Naive thymus-derived CD4-positive, alpha-beta T cell (primary cell): Measurements from ENCODE around the gene TLCD5. TPM values are rescaled to one million over a fixed set of nuclear protein-coding genes. Genes with fewer than 3 reads are reported as not detected.

Source experiments
- ATAC-seq: fragments of 150-1000 bp; cut with Tn5 transposase; 2 replicates; pipeline ENCODE4 v1.10.0; 2021; ENCODE audit warnings: mild to moderate bottlenecking, moderate library complexity
- CTCF ChIA-PET: fragments of 350-600 bp; sonication (Branson Sonifier 250); formaldehyde crosslinking; loops from one replicate; lab custom pipeline; 2021; ENCODE audit warnings: antibody characterized with exemption; lab: Charles Lee
- POLR2A ChIA-PET: fragments of 350-600 bp; sonication (Branson Sonifier 250); formaldehyde crosslinking; loops from one replicate; lab custom pipeline; 2021; ENCODE audit warnings: antibody characterized with exemption, inconsistent platforms; lab: Charles Lee
- DNase-seq, 9 donors: peaks; one replicate each; pipeline versions ENCODE4 v3.0.0 to v3.0.0-alpha.2; 2020 to 2022; ENCODE audit warnings: mixed read lengths in 1 of 9
- H3K27ac ChIP-seq: one replicate; pipeline ENCODE4 v1.7.0; 2013; ENCODE audit warnings: mild to moderate bottlenecking, low read depth, low read length, moderate library complexity
- H3K27me3 ChIP-seq, 2 donors: one replicate each; pipeline ENCODE4 v1.7.0; 2013; ENCODE audit warnings: low read length in 2 of 2, mild to moderate bottlenecking in 2 of 2, moderate library complexity in 2 of 2; ENCODE audit not compliant: control insufficient read depth in 2 of 2, insufficient read depth in 2 of 2
- H3K36me3 ChIP-seq, 3 experiments: 1 replicate in 2 of 3; 2 replicates in 1 of 3; pipeline ENCODE4 v1.7.0; 2013; ENCODE audit warnings: low read length in 3 of 3, mild to moderate bottlenecking in 3 of 3, moderate library complexity in 1 of 3; ENCODE audit not compliant: insufficient read depth in 3 of 3, control insufficient read depth in 2 of 3
- H3K4me1 ChIP-seq, 2 donors: one replicate each; pipeline ENCODE4 v1.7.0; 2013; ENCODE audit warnings: low read length in 2 of 2, mild to moderate bottlenecking in 2 of 2, moderate library complexity in 1 of 2; ENCODE audit not compliant: control insufficient read depth in 2 of 2, insufficient read depth in 2 of 2
- H3K4me3 ChIP-seq: 2 replicates; pipeline ENCODE4 v1.7.0; 2013; ENCODE audit warnings: mild to moderate bottlenecking, low read length
- H3K9me3 ChIP-seq, 3 experiments: 1 replicate in 2 of 3; 2 replicates in 1 of 3; pipeline ENCODE4 v1.7.0; 2013; ENCODE audit warnings: low read length in 3 of 3; ENCODE audit not compliant: control insufficient read depth in 2 of 3
- H3K27ac Mint-ChIP-seq, 9 donors: one replicate each; pipeline ENCODE4 v1.8.0; 2020 to 2022; ENCODE audit warnings: mixed read lengths in 9 of 9, mild to moderate bottlenecking in 8 of 9, moderate library complexity in 5 of 9, inconsistent platforms in 2 of 9
- H3K27me3 Mint-ChIP-seq, 5 donors: one replicate each; pipeline ENCODE4 v1.8.0; 2021 to 2022; ENCODE audit warnings: mixed read lengths in 5 of 5, mild to moderate bottlenecking in 1 of 5
- H3K36me3 Mint-ChIP-seq, 5 donors: one replicate each; pipeline ENCODE4 v1.8.0; 2020 to 2022; ENCODE audit warnings: mixed read lengths in 5 of 5, mild to moderate bottlenecking in 3 of 5, inconsistent platforms in 1 of 5
- H3K4me1 Mint-ChIP-seq, 7 donors: one replicate each; pipeline ENCODE4 v1.8.0; 2020 to 2022; ENCODE audit warnings: mixed read lengths in 7 of 7, mild to moderate bottlenecking in 3 of 7, inconsistent platforms in 1 of 7
- H3K4me3 Mint-ChIP-seq, 10 donors: one replicate each; pipeline ENCODE4 v1.8.0; 2020 to 2022; ENCODE audit warnings: mild to moderate bottlenecking in 10 of 10, mixed read lengths in 10 of 10, moderate library complexity in 6 of 10, inconsistent platforms in 2 of 10
- H3K9me3 Mint-ChIP-seq, 11 donors: one replicate each; pipeline ENCODE4 v1.8.0; 2020 to 2022; ENCODE audit warnings: mixed read lengths in 11 of 11, mild to moderate bottlenecking in 4 of 11, inconsistent platforms in 1 of 11, moderate library complexity in 1 of 11
- intact Hi-C, 2 donors: fragments of 100-400 bp; cut with micrococcal nuclease; formaldehyde crosslinking; loops; one replicate each; pipeline ENCODE4 v1.15.1; 2023
- polyA plus RNA-seq, 2 donors: library from polyadenylated mRNA; unstranded; fragments of 300-500 nt; fragmentation: Illumina TruSeq; gene quantifications; one replicate each; pipeline ENCODE4 v1.2.3, GENCODE V29; 2021
- total RNA-seq, 6 experiments: library from RNA in 5 of 6; stranded (reverse) in 5 of 6; gene quantifications; 1 replicate in 5 of 6; 2 replicates in 1 of 6; pipeline ENCODE4 v1.2.3 and lab custom pipeline; 2021 to 2026

TLCD5 gene
- total and polyA plus RNA-seq, 7 experiments from 2014 or later, result 0.11 to 0.48 (median 0.17) TPM; not detected in 4

DNA sequence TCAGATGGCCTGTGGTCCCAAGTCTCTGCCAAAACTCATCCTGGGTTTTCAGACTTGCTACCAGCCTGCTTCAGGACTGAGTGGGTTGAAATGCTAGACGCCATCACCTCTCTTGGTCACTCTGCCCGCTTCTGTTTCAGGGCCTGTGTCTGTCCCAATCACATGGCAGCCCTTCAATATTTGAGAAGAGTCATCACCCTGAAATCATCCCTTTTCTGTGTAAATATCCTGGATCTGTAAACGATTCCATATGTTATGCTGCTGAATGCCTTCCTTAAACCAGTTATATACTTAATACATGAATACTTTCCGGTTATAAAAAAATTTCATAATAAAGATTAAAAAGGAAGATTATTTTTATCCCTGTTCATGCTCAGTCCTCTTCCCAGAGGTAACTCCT, 39.8 kb upstream of the TLCD5 start:
- no peak overlapping the region for H3K27ac ChIP-seq
- no peak for DNase-seq
- Mint-ChIP-seq H3K9me3 (peaks cover 0 to 2% (median 0%) of the 10 kb centered on the region in 11 donors), H3K4me3 (no peak overlapping the region), H3K36me3 (no peaks in the 10 kb centered on the region), H3K4me1 (peaks cover 0 to 3% (median 0%) of the 10 kb centered on the region in 7 donors), H3K27me3 (peaks cover 0 to 41% (median 21%) of the 10 kb centered on the region in 5 donors), H3K27ac (no peak overlapping the region)
- no peaks in the 10 kb centered on the region for H3K27me3 ChIP-seq
- intact Hi-C loops, result no loop called here
- H3K9me3 ChIP-seq, result no peaks in the 10 kb centered on the region
- ChIA-PET CTCF (no interaction called here), POLR2A (no interaction called here)
- no peak for ATAC-seq
- no peaks in the 10 kb centered on the region for H3K36me3 ChIP-seq
- no peak overlapping the region for H3K4me3 ChIP-seq
- no peaks in the 10 kb centered on the region for H3K4me1 ChIP-seq

DNA sequence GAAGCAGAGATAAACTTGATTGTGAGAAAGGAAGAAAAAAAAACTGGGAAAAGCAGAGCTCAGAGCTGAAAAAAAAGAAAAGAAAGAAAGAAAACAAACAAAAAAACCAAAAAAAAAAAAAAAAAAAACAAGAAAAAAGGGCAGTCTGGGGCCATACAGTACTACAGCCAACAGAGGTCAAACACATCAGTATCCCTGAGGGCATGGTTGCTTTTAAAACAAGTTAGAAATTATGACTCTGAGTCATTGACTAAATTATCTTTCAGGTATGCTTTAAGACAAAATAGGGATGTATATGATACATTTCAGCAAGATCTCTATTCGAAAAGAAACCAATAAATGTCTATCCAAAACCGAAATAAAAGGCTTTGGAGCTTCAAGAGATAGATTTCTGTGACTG, 37.1 kb upstream of the TLCD5 start:
- Histone ChIP-seq H3K27me3 (no peaks in the 10 kb centered on the region), H3K27ac (no peak overlapping the region), H3K4me3 (no peak overlapping the region), H3K9me3 (no peaks in the 10 kb centered on the region), H3K4me1 (no peaks in the 10 kb centered on the region), H3K36me3 (no peaks in the 10 kb centered on the region)
- DNase-seq, result no peak
- Mint-ChIP-seq H3K27me3 (peaks cover 11 to 48% (median 33%) of the 10 kb centered on the region in 5 donors), H3K4me1 (peaks cover 0 to 3% (median 0%) of the 10 kb centered on the region in 7 donors), H3K9me3 (peaks cover 0 to 2% (median 0%) of the 10 kb centered on the region in 11 donors), H3K4me3 (no peak overlapping the region), H3K36me3 (no peaks in the 10 kb centered on the region), H3K27ac (no peak overlapping the region)
- no peak for ATAC-seq
- intact Hi-C loops, result no loop called here
- ChIA-PET CTCF (no interaction called here), POLR2A (no interaction called here)

DNA sequence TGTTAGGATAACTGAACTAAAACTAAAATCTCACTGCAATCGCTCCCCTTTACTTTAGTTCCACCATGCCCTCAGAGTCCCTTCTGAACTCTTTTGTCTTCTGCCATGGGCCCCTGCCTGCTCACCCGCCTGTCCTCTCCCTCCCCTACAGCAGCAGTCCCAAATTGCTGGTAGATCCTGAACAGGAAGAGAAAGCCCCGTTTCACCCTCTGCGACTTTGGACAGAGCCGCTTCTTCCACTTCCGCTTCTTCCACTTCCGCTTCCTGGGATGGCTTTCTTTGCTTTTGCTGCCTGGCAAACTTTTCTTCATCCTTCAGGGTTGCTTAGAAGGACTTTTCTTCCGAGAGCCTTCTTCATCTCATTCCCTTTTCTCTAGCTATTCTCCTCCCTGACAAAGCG, 35.7 kb upstream of the TLCD5 start:
- Mint-ChIP-seq H3K4me1 (peaks cover 0 to 3% (median 0%) of the 10 kb centered on the region in 7 donors), H3K27ac (no peak overlapping the region), H3K9me3 (no peaks in the 10 kb centered on the region), H3K36me3 (no peaks in the 10 kb centered on the region), H3K27me3 (peaks cover 25 to 57% (median 42%) of the 10 kb centered on the region in 5 donors), H3K4me3 (no peak overlapping the region)
- ChIA-PET POLR2A (no interaction called here), CTCF (no interaction called here)
- H3K27ac ChIP-seq, result no peak overlapping the region
- H3K4me3 ChIP-seq, result no peak overlapping the region
- ATAC-seq (no peak), DNase-seq (no peak)
- H3K36me3 ChIP-seq, result no peaks in the 10 kb centered on the region
- no peaks in the 10 kb centered on the region for H3K9me3 ChIP-seq
- H3K4me1 ChIP-seq, result no peaks in the 10 kb centered on the region
- H3K27me3 ChIP-seq, result no peaks in the 10 kb centered on the region
- intact Hi-C loops, result no loop called here

DNA sequence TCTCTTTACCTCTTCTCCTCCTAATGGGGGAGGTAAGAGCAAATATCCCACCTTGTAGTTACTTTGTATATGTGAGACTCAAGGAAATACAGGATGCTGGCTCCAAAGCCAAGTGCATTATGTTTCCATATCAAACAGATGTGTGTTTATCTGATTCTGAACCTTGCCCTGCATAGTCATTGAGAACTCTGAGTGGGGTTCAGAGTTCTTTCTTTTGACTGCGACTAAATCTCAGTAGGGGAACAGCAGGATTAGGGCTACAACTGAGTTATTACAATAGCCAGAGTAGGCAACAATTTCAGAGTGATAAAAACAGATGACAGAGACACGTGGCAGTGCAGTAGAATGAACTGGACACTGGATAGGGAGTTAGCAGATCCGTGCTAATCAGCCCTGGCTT, 34.1 kb upstream of the TLCD5 start:
- Histone ChIP-seq H3K27me3 (no peaks in the 10 kb centered on the region), H3K27ac (no peak overlapping the region), H3K9me3 (no peaks in the 10 kb centered on the region), H3K4me1 (no peaks in the 10 kb centered on the region), H3K36me3 (no peaks in the 10 kb centered on the region), H3K4me3 (no peak overlapping the region)
- Mint-ChIP-seq H3K27ac (no peak overlapping the region), H3K9me3 (no peaks in the 10 kb centered on the region), H3K27me3 (peaks cover 37 to 68% (median 49%) of the 10 kb centered on the region in 5 donors), H3K36me3 (no peaks in the 10 kb centered on the region), H3K4me1 (peaks cover 0 to 3% (median 0%) of the 10 kb centered on the region in 7 donors), H3K4me3 (no peak overlapping the region)
- ChIA-PET POLR2A (no interaction called here), CTCF (interaction anchor here (1.2 kb wide), 1 partner anchor 8 kb away, joined by 5 read pairs; no protein-coding TSS in a partner anchor)
- DNase-seq (no peak), ATAC-seq (no peak)
- intact Hi-C loops, result no loop called here

DNA sequence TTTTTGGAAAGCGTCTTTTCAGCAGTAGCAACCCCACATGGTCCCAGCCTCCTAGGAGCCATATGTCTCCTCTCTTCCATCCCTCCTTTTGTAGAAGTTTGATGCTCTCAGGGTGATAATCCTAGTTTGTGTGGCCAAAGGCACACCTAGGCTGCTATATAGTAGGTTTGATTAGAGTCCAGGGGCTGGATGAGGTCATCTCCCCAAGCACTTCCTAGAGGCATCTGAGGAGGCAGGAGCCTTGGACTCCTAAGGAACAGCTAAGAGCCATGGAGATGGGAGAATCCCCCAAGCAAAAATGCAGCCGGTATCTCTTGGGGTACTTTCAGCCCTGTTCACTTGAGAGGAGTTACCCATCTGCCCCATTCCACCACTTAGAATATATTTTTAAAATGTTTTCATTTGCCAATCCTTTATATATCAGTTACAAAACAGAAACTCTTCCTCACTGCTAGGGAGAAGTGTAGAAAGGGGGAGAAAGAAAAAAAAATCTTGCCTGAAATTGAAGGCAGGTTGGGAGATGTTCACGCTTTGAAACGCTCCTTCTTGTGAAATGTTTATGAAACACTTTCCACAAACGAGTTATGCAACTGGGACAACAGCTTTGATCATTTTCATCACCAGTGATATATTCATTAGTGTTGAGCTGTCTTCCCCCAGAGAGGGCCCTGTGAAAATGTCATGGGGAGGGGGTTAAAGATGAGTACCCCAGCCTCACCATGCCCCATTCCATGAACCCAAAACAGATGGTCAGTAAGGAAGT, 31.9 kb upstream of the TLCD5 start:
- no peaks in the 10 kb centered on the region for H3K4me1 ChIP-seq
- Mint-ChIP-seq H3K4me1 (peaks cover 0 to 3% (median 0%) of the 10 kb centered on the region in 7 donors), H3K27ac (no peak overlapping the region), H3K27me3 (peaks cover 46 to 72% (median 58%) of the 10 kb centered on the region in 5 donors), H3K4me3 (no peak overlapping the region), H3K9me3 (no peaks in the 10 kb centered on the region), H3K36me3 (no peaks in the 10 kb centered on the region)
- peaks cover 0 to 3% of the 10 kb centered on the region in 2 donors for H3K27me3 ChIP-seq
- no peak overlapping the region for H3K4me3 ChIP-seq
- H3K27ac ChIP-seq, result no peak overlapping the region
- ATAC-seq, result no peak
- no peaks in the 10 kb centered on the region for H3K36me3 ChIP-seq
- POLR2A ChIA-PET, result no interaction called here
- intact Hi-C loops, result no loop called here
- CTCF ChIA-PET, result no interaction called here
- no peaks in the 10 kb centered on the region for H3K9me3 ChIP-seq
- DNase-seq, result no peak

DNA sequence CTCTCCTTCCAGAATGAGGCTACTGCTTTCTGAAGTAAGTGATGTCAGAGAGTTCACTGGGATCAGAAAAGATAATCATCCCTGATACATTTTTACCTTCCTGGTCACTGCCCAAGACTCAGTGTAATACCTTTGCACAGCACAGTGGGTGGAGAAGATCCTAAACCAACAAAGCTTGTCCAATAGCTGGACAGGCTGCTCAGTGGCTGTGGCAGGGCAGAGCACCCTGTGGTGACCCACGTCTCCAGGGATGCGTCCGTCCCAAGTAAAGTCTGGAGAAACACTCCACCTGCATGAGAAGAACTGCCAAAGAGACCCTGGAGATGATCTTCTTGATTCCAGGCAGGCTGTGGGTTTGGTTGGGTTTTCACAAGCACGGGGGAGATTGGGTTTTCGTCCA, 31.0 kb upstream of the TLCD5 start:
- peaks cover 0 to 3% of the 10 kb centered on the region in 2 donors for H3K27me3 ChIP-seq
- H3K36me3 ChIP-seq, result no peaks in the 10 kb centered on the region
- no peak overlapping the region for H3K4me3 ChIP-seq
- no peaks in the 10 kb centered on the region for H3K36me3 Mint-ChIP-seq
- intact Hi-C loops, result no loop called here
- POLR2A ChIA-PET, result no interaction called here
- CTCF ChIA-PET, result no interaction called here
- no peak overlapping the region for H3K27ac ChIP-seq
- ATAC-seq (no peak), DNase-seq (no peak)
- no peaks in the 10 kb centered on the region for H3K9me3 ChIP-seq
- no peak overlapping the region for H3K4me3 Mint-ChIP-seq
- peaks cover 46 to 71% (median 61%) of the 10 kb centered on the region in 5 donors for H3K27me3 Mint-ChIP-seq
- H3K27ac Mint-ChIP-seq, result no peak overlapping the region
- H3K4me1 Mint-ChIP-seq, result peaks cover 0 to 3% (median 0%) of the 10 kb centered on the region in 7 donors
- no peaks in the 10 kb centered on the region for H3K9me3 Mint-ChIP-seq
- no peaks in the 10 kb centered on the region for H3K4me1 ChIP-seq

DNA sequence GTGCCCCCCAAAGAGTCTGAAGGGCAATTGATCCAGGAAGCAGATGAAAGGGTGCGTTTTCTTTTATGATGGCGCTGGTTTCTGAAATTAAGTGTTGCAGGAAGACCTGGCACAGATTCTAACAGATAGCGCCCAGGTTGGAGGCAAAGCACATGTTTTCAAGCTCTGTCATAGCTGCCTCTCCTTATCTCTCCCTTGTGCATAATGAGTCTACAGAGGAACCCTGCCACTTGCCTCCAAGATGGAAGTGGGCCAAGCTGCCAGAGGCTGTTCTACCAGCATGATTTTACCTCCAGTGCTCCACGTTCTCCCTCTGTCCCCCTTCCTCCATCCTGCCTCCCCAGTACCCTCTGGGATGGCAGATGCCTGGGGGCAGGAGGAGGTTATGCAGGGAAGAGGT, 30.0 kb upstream of the TLCD5 start:
- Mint-ChIP-seq H3K9me3 (no peaks in the 10 kb centered on the region), H3K27ac (no peak overlapping the region), H3K27me3 (peaks cover 46 to 68% (median 60%) of the 10 kb centered on the region in 5 donors), H3K4me3 (no peak overlapping the region), H3K36me3 (no peaks in the 10 kb centered on the region), H3K4me1 (no peaks in the 10 kb centered on the region)
- DNase-seq, result no peak
- no peaks in the 10 kb centered on the region for H3K4me1 ChIP-seq
- no peaks in the 10 kb centered on the region for H3K36me3 ChIP-seq
- CTCF ChIA-PET, result no interaction called here
- intact Hi-C loops, result no loop called here
- H3K9me3 ChIP-seq, result no peaks in the 10 kb centered on the region
- POLR2A ChIA-PET, result no interaction called here
- no peak for ATAC-seq
- no peak overlapping the region for H3K27ac ChIP-seq
- no peak overlapping the region for H3K4me3 ChIP-seq
- H3K27me3 ChIP-seq, result peaks cover 0 to 3% of the 10 kb centered on the region in 2 donors
